Ishikawa (cell line): ENCODE data around the gene VAMP3.

Experiments used
- CEBPB ChIP-seq: IDR thresholded peaks from 2 replicates; pipeline ENCODE4 v1.6.1; 2012
- CREB1 ChIP-seq: IDR thresholded peaks from 2 replicates; pipeline ENCODE4 v1.6.1; 2012; ENCODE audit warnings: low read depth
- EGR1 ChIP-seq: IDR thresholded peaks from 2 replicates; pipeline ENCODE4 v1.6.1; 2012
- EP300 ChIP-seq: IDR thresholded peaks from 2 replicates; pipeline ENCODE4 v1.6.1; 2012; ENCODE audit warnings: borderline replicate concordance
- FOXM1 ChIP-seq: IDR thresholded peaks from 2 replicates; pipeline ENCODE4 v1.6.1; 2012; ENCODE audit warnings: low read depth, borderline replicate concordance
- NFIC ChIP-seq: IDR thresholded peaks from 2 replicates; pipeline ENCODE4 v1.6.1; 2012
- RAD21 ChIP-seq: IDR thresholded peaks from 2 replicates; pipeline ENCODE4 v1.6.1; 2012; ENCODE audit warnings: low read depth
- TAF1 ChIP-seq: IDR thresholded peaks from 2 replicates; pipeline ENCODE4 v1.6.1; 2012; ENCODE audit warnings: low read depth, mild to moderate bottlenecking
- TCF12 ChIP-seq: IDR thresholded peaks from 2 replicates; pipeline ENCODE4 v1.6.1; 2012; ENCODE audit warnings: low read depth
- TEAD4 ChIP-seq: IDR thresholded peaks from 2 replicates; pipeline ENCODE4 v1.6.1; 2012
- YY1 ChIP-seq: IDR thresholded peaks from 2 replicates; pipeline ENCODE4 v1.6.1; 2012; ENCODE audit warnings: low read depth
- ZBTB7A ChIP-seq: IDR thresholded peaks from 2 replicates; pipeline ENCODE4 v1.6.1; 2012; ENCODE audit warnings: low read depth
- TF ChIP-seq, protein P1 (sequence below): IDR thresholded peaks from 2 replicates; pipeline ENCODE4 v1.6.1; 2012; ENCODE audit warnings: low read depth, mild to moderate bottlenecking
- TF ChIP-seq, protein P2 (sequence below): IDR thresholded peaks from 2 replicates; pipeline ENCODE4 v1.6.1; 2012
- TF ChIP-seq, protein P3 (sequence below): IDR thresholded peaks from 2 replicates; pipeline ENCODE4 v1.6.1; 2012

VAMP3 gene

DNA sequence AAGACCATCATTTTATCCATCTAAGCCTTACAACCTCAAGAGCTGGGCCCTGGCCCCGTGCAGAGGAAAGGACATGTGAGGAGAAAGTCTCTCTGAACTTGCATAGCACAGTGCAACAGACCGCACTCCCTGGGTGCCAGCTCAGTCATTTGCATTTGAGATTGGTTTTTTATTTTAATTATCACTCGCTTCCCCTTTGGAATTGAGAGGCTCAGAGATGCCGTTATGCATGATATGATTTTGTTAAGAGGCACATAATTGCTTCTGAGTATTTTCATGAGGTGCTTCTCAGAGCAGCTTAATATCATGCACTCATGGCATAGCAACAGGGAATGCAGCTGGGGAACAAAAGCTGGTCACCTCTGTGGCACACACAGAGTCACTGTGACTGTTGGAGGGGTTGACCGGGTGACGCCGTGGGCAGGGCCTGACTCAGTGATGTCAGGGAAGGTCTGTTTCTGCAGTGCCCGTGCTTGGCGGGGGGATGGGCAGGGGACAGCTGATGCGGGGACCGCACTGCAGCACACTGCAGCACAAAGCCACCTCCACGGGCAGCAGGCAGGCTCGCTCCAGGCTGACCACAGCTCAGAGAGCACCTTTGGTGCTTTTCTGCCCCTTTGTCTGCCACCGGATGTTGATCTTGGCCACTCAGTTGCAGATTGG lies 43.2 kb upstream of the VAMP3 start:
- no peak for TF ChIP-seq TCF12
- TF ChIP-seq TAF1: no peak
- no peak for TF ChIP-seq EP300
- TF ChIP-seq NFIC: no peak
- TF ChIP-seq YY1: no peak
- TF ChIP-seq, protein P1, sequence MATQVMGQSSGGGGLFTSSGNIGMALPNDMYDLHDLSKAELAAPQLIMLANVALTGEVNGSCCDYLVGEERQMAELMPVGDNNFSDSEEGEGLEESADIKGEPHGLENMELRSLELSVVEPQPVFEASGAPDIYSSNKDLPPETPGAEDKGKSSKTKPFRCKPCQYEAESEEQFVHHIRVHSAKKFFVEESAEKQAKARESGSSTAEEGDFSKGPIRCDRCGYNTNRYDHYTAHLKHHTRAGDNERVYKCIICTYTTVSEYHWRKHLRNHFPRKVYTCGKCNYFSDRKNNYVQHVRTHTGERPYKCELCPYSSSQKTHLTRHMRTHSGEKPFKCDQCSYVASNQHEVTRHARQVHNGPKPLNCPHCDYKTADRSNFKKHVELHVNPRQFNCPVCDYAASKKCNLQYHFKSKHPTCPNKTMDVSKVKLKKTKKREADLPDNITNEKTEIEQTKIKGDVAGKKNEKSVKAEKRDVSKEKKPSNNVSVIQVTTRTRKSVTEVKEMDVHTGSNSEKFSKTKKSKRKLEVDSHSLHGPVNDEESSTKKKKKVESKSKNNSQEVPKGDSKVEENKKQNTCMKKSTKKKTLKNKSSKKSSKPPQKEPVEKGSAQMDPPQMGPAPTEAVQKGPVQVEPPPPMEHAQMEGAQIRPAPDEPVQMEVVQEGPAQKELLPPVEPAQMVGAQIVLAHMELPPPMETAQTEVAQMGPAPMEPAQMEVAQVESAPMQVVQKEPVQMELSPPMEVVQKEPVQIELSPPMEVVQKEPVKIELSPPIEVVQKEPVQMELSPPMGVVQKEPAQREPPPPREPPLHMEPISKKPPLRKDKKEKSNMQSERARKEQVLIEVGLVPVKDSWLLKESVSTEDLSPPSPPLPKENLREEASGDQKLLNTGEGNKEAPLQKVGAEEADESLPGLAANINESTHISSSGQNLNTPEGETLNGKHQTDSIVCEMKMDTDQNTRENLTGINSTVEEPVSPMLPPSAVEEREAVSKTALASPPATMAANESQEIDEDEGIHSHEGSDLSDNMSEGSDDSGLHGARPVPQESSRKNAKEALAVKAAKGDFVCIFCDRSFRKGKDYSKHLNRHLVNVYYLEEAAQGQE: no peak
- no peak for TF ChIP-seq FOXM1
- no peak for TF ChIP-seq ZBTB7A
- no peak for TF ChIP-seq EGR1
- no peak for TF ChIP-seq TEAD4

DNA sequence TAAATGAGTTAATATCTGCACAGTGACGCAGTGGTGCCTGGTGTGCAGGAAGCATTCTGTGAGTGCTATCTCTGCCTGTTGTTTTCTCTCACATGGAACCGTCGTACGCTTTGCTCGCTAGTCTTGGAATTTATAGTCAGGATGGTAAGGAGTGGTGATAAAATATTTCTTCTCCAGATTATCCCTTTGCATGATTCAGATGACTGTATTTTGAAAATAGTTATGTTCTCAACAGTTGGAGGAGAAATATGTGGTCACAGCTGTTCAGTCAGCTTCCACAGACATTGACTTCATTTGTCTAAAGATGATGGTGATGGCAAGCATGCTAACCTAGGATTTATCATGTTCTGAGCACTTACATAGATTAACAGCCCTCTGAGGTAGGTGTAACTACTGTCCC lies 41.3 kb upstream of the VAMP3 start:
- TF ChIP-seq CEBPB (no peak), TEAD4 (no peak), TAF1 (no peak), CREB1 (no peak), TCF12 (no peak), RAD21 (no peak), ZBTB7A (no peak), EGR1 (no peak), YY1 (no peak), FOXM1 (no peak), NFIC (no peak), EP300 (no peak)
- TF ChIP-seq, protein P2, sequence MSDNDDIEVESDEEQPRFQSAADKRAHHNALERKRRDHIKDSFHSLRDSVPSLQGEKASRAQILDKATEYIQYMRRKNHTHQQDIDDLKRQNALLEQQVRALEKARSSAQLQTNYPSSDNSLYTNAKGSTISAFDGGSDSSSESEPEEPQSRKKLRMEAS: no peak
- TF ChIP-seq, protein P1: no peak
- TF ChIP-seq, protein P3, sequence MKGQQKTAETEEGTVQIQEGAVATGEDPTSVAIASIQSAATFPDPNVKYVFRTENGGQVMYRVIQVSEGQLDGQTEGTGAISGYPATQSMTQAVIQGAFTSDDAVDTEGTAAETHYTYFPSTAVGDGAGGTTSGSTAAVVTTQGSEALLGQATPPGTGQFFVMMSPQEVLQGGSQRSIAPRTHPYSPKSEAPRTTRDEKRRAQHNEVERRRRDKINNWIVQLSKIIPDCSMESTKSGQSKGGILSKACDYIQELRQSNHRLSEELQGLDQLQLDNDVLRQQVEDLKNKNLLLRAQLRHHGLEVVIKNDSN: no peak

DNA sequence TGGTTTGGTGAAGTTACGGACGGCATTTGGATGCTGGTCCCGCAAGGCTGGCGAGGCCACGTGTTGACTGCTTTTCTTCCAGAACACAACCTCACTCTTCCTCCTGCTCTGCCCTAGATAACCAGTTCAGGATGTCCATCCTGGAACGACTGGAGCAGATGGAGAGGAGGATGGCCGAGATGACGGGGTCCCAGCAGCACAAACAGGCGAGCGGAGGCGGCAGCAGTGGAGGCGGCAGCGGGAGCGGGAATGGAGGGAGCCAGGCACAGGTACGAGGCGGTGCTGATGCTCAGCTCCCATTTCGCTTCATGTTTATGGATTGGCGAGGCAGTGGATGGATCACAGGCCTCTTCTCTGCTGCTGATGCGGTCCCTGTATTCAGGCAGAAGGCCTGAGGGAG lies 38.8 kb upstream of the VAMP3 start:
- TF ChIP-seq ZBTB7A (no peak), CREB1 (no peak), NFIC (no peak), TEAD4 (no peak), TCF12 (no peak), EP300 (no peak), FOXM1 (no peak), CEBPB (no peak), TAF1 (no peak), RAD21 (no peak)
- TF ChIP-seq, protein P1: no peak
- TF ChIP-seq, protein P2: no peak

DNA sequence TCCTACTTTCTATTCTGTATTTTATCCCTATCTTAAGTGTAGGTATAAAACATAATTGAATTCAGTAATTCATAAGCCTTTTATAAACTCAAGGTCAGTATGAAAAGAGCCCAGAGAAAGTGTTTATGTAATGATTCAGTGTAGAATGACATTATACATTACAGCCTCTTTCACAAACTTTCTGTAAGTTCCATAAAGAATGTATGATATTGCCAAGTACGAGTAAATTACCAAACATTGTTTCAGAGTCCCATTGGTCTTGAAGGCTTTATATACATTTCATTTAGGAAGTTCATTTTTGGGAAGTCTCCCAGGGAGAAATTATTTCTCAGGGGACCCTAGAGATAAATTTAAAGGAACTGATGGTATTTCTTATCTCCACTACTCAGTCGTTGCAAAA lies 37.8 kb upstream of the VAMP3 start:
- TF ChIP-seq CREB1 (no peak), EP300 (no peak), YY1 (no peak), NFIC (no peak), TCF12 (no peak), CEBPB (no peak), ZBTB7A (no peak), FOXM1 (no peak), TEAD4 (no peak), EGR1 (no peak), TAF1 (no peak), RAD21 (no peak)
- TF ChIP-seq, protein P2: no peak
- TF ChIP-seq, protein P3: no peak
- TF ChIP-seq, protein P1: no peak
